Gastrocnemius medialis (tissue), 4 donors: ENCODE data around the gene RAD51B. TPM values are rescaled to one million over a fixed set of nuclear protein-coding genes. Genes with fewer than 3 reads are reported as not detected.

ENCODE experiments used
- ATAC-seq, 2 donors: fragments of 150-250 bp; one replicate each; pipeline ENCODE4 v1.9.1; 2016
- DNase-seq, 2 donors: peaks; one replicate each; pipeline ENCODE4 v3.0.0-alpha.2; 2019
- H3K27ac ChIP-seq, 4 donors: fragments of 200-600 bp; sonication (generic); 1 replicate in 1 of 4; 2 replicates in 3 of 4; pipeline ENCODE4 v1.5.1; 2016 to 2018; ENCODE audit warnings: mild to moderate bottlenecking in 2 of 4, moderate library complexity in 1 of 4
- H3K27me3 ChIP-seq, 3 donors: fragments of 200-600 bp; sonication (generic) in 2 of 3; 1 replicate in 1 of 3; 2 replicates in 2 of 3; pipeline versions ENCODE4 v1.5.1 to v1.6.0; 2016 to 2019; ENCODE audit warnings: mild to moderate bottlenecking in 1 of 3, moderate library complexity in 1 of 3
- H3K36me3 ChIP-seq, 2 donors: fragments of 200-600 bp; sonication (generic) in 1 of 2; one replicate each; pipeline ENCODE4 v1.5.1; 2017 to 2018
- H3K4me1 ChIP-seq, 2 donors: fragments of 200-600 bp; sonication (generic) in 1 of 2; one replicate each; pipeline ENCODE4 v1.5.1; 2016 to 2017; ENCODE audit warnings: mild to moderate bottlenecking in 2 of 2
- H3K4me3 ChIP-seq, 4 donors: fragments of 200-600 bp; sonication (generic) in 3 of 4; 1 replicate in 1 of 4; 2 replicates in 3 of 4; pipeline ENCODE4 v1.5.1; 2016 to 2019; ENCODE audit warnings: mild to moderate bottlenecking in 2 of 4
- H3K9me3 ChIP-seq, 3 donors: fragments of 200-600 bp; sonication (generic) in 2 of 3; 1 replicate in 1 of 3; 2 replicates in 2 of 3; pipeline ENCODE4 v1.5.1; 2016 to 2019
- POLR2A ChIP-seq, 2 donors: fragments of 450-650 bp; IDR thresholded peaks; one replicate each; pipeline ENCODE4 v1.6.1; 2017; ENCODE audit warnings: antibody characterized with exemption in 2 of 2, mild to moderate bottlenecking in 2 of 2, moderate library complexity in 2 of 2
- in situ Hi-C, 4 donors: fragments of 200-750 bp; cut with MboI; loops; one replicate each; pipeline versions ENCODE4 v1.15.0 to v1.8.0; 2017; ENCODE audit warnings: low sequenced_read_pairs in 4 of 4
- intact Hi-C: fragments of 100-400 bp; cut with DNase I; formaldehyde crosslinking; loops from one replicate; pipeline ENCODE4 v1.15.1; 2023; ENCODE audit warnings: low total_unique reads
- total RNA-seq, 4 donors: library from RNA; depleted of rRNA; stranded (reverse); fragments of >200 nt; gene quantifications; one replicate each; pipeline versions ENCODE4 v1.1.0 to v1.2.3, GENCODE V29; 2016
- TF ChIP-seq, protein P1 (sequence below), 5 experiments: fragments of 450-650 bp in 3 of 5; fragments of 200-600 bp in 2 of 5; sonication (generic) in 2 of 5; IDR thresholded peaks in 4 of 5; conservative IDR thresholded peaks in 1 of 5; 1 replicate in 4 of 5; 2 replicates in 1 of 5; pipeline ENCODE4 v1.5.1; 2016 to 2019; ENCODE audit warnings: antibody characterized with exemption in 5 of 5, mild to moderate bottlenecking in 3 of 5, moderate library complexity in 3 of 5

RAD51B gene
- total RNA-seq, 4 donors from 2014 or later = 1.6 to 3.3 (median 2.4) TPM

- in situ Hi-C loops = no loop called here
Observed at GRCh38 chr14:68680541-68681051, 861.0 kb downstream of the RAD51B start.

DNA sequence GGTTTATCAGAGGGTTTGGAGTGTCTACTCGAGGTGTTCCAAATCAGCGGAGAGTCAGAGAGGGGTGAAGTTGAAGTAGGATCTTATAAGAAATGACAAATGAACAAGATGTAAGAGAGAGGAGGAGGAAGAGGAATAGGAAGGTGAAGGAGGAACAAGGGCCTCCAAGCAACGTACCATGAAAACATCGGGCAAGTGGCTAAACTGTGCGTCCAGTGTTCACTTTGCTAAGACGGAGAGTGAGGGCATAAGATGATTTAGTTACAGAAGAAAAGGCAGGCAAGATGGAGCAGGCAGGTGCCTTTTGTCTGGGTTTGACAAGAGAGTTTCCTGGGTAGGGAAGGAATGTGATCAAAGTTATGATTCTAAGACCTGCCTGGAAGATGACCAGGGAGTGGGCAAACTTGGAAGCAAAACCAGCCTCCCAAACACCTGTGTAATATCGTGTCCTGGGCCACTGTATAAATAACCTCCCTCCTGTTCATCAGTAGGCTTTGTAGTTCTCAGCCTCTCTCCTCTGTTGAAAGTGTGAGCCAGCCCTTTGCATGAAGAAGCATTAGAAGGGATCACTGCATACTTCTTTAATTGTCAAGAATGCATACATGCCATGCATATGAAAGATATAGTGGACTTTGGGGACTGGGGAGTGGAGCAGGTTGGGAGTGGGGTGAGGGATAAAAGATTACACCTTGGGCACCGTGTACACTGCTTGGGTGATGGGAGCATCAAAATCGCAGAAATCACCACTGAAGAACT is 861.9 kb downstream of the RAD51B start:
- DNase-seq = no peak
- Histone ChIP-seq H3K4me1 (peaks cover 30 to 35% of the 10 kb centered on the region in 2 donors), H3K27ac (peak overlapping the region; percentile 66 to 77 (median 72)), H3K4me3 (no peak overlapping the region), H3K27me3 (no peaks in the 10 kb centered on the region), H3K36me3 (no peaks in the 10 kb centered on the region), H3K9me3 (no peaks in the 10 kb centered on the region)
- ATAC-seq = no peak
- in situ Hi-C loops (no loop called here), intact Hi-C loops (no loop called here)
- no peak for TF ChIP-seq POLR2A (IDR thresholded peaks at IDR 0.05)
- TF ChIP-seq, protein P1, sequence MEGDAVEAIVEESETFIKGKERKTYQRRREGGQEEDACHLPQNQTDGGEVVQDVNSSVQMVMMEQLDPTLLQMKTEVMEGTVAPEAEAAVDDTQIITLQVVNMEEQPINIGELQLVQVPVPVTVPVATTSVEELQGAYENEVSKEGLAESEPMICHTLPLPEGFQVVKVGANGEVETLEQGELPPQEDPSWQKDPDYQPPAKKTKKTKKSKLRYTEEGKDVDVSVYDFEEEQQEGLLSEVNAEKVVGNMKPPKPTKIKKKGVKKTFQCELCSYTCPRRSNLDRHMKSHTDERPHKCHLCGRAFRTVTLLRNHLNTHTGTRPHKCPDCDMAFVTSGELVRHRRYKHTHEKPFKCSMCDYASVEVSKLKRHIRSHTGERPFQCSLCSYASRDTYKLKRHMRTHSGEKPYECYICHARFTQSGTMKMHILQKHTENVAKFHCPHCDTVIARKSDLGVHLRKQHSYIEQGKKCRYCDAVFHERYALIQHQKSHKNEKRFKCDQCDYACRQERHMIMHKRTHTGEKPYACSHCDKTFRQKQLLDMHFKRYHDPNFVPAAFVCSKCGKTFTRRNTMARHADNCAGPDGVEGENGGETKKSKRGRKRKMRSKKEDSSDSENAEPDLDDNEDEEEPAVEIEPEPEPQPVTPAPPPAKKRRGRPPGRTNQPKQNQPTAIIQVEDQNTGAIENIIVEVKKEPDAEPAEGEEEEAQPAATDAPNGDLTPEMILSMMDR (IDR thresholded peaks at IDR 0.05 in 4 of 5, conservative IDR thresholded peaks at IDR 0.05 in 1 of 5) = no peak

More at GRCh38 chr14:68680541-68681051, 861.0 kb downstream of the RAD51B start:
- DNase-seq (peak; percentile 43 to 49), ATAC-seq (peak; percentile 56 to 59)
- peaks cover 30 to 35% of the 10 kb centered on the region in 2 donors for H3K4me1 ChIP-seq
- no peak overlapping the region for H3K4me3 ChIP-seq
- H3K27ac ChIP-seq = peak overlapping the region; percentile 66 to 77 (median 72)
- no peaks in the 10 kb centered on the region for H3K36me3 ChIP-seq
- no peaks in the 10 kb centered on the region for H3K9me3 ChIP-seq
- intact Hi-C loops = no loop called here
- no peaks in the 10 kb centered on the region for H3K27me3 ChIP-seq
- no peak for TF ChIP-seq POLR2A (IDR thresholded peaks at IDR 0.05)
- TF ChIP-seq, protein P1 (IDR thresholded peaks at IDR 0.05 in 4 of 5, conservative IDR thresholded peaks at IDR 0.05 in 1 of 5) = no peak

DNA sequence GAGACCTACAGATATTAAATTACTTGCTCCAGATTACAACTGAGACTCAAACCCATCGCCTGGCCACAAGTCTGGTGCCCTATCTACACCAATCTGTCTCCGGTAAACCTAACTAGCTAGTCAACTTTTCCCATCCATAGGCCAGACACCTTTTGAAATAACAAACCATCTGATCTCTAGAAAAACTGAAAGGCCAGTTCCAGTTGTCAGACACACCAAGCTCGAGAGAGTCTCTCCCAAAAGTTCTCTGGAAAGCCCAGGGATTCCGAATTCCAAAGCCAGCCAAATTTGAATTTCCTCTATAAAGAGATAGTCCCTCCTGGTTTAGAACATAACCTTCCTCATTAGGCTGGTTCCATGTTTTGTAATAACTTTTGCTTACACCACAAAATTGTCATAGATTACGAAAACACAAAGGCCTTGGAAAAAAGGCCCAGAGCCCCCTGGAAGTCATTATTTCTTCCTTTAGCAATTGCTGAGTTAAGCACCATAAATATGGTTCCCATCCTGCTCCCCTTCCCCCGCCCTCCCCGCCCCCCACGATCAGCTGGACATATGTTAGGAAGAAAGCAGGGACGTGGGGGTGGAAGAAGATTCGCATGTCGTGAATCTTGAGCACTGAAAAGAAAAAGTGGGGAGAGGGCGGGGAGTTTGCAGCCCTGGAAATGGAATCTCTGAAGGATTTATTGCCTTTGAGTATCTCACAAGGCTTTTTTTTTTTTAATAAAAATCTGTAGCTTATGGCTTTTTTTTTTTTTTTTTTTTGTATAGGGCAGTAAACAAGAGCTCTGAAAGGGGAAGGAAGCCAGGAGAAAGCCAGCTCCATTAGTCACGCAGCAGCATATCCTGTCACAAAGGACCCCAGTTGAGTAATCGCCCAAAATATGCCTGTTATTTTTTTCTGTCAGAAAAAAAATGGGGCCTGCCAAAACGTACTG is 862.9 kb downstream of the RAD51B start:
- peak; percentile 55 to 67 for DNase-seq
- no peaks in the 10 kb centered on the region for H3K27me3 ChIP-seq
- peak; percentile 76 to 78 for ATAC-seq
- H3K27ac ChIP-seq = peak overlapping the region; percentile 66 to 77 (median 72)
- TF ChIP-seq, protein P1 (IDR thresholded peaks at IDR 0.05 in 4 of 5, conservative IDR thresholded peaks at IDR 0.05 in 1 of 5) = no peak
- TF ChIP-seq POLR2A (IDR thresholded peaks at IDR 0.05) = no peak
- H3K4me1 ChIP-seq = peaks cover 30 to 35% of the 10 kb centered on the region in 2 donors
- no peak overlapping the region for H3K4me3 ChIP-seq
- no peaks in the 10 kb centered on the region for H3K9me3 ChIP-seq
- intact Hi-C loops = no loop called here
- in situ Hi-C loops = no loop called here
- H3K36me3 ChIP-seq = no peaks in the 10 kb centered on the region

DNA sequence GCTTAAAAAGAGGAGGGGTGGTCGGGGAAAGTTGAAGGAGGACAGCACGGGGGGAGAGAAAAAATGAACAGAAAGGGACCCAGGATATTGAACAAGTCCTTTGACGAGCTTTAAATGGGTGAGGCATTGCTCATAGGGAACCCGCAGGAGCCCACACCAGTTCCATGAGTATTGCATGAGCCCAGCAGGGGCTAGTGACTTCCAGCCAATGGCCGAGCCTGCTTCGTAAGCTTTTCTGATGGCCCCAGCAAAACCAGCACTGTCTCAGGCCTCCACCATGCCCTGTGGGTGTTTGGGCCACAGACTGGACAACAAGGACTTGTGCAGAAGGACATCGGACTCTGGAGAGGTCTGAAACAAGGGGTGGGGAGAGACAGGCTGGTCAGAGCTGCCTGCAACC is 863.7 kb downstream of the RAD51B start:
- H3K9me3 ChIP-seq = no peaks in the 10 kb centered on the region
- no peaks in the 10 kb centered on the region for H3K27me3 ChIP-seq
- intact Hi-C loops (no loop called here), in situ Hi-C loops (no loop called here)
- no peak for TF ChIP-seq POLR2A (IDR thresholded peaks at IDR 0.05)
- TF ChIP-seq, protein P1 (IDR thresholded peaks at IDR 0.05 in 4 of 5, conservative IDR thresholded peaks at IDR 0.05 in 1 of 5) = no peak
- ATAC-seq (no peak), DNase-seq (no peak)
- H3K27ac ChIP-seq = peak overlapping the region; percentile 63 to 77 (median 70)
- no peak overlapping the region for H3K4me3 ChIP-seq
- H3K4me1 ChIP-seq = peaks cover 30 to 35% of the 10 kb centered on the region in 2 donors
- H3K36me3 ChIP-seq = no peaks in the 10 kb centered on the region
